Glutamatergic neuron (in vitro differentiated cells): Measurements from ENCODE around the gene WDR45B. TPM values are rescaled to one million over a fixed set of nuclear protein-coding genes. Genes with fewer than 3 reads are reported as not detected.

Experiments used
- DNase-seq: peaks from one replicate; pipeline ENCODE4 v3.0.0; 2022
- H3K27ac Mint-ChIP-seq: one replicate; pipeline ENCODE4 v1.8.0; 2020; ENCODE audit warnings: mild to moderate bottlenecking, mixed read lengths, inconsistent platforms; ENCODE audit not compliant: unreplicated experiment
- H3K27me3 Mint-ChIP-seq: one replicate; pipeline ENCODE4 v1.8.0; 2020; ENCODE audit warnings: mild to moderate bottlenecking, moderate library complexity, mixed read lengths, inconsistent platforms; ENCODE audit not compliant: unreplicated experiment
- H3K36me3 Mint-ChIP-seq: one replicate; pipeline ENCODE4 v1.8.0; 2020; ENCODE audit warnings: mild to moderate bottlenecking, mixed read lengths, inconsistent platforms; ENCODE audit not compliant: unreplicated experiment
- H3K4me1 Mint-ChIP-seq: one replicate; pipeline ENCODE4 v1.8.0; 2020; ENCODE audit warnings: mild to moderate bottlenecking, low read depth, mixed read lengths, inconsistent platforms; ENCODE audit not compliant: unreplicated experiment
- H3K4me3 Mint-ChIP-seq: one replicate; pipeline ENCODE4 v1.8.0; 2020; ENCODE audit warnings: mild to moderate bottlenecking, mixed read lengths, inconsistent platforms; ENCODE audit not compliant: unreplicated experiment
- H3K9me3 Mint-ChIP-seq: one replicate; pipeline ENCODE4 v1.8.0; 2020; ENCODE audit warnings: mild to moderate bottlenecking, moderate library complexity, mixed read lengths, inconsistent platforms; ENCODE audit not compliant: unreplicated experiment
- CTCF ChIP-seq: fragments of 200-600 bp; sonication (generic); IDR thresholded peaks from one replicate; pipeline ENCODE4 v1.5.0; 2021; ENCODE audit not compliant: partially characterized antibody, unreplicated experiment
- total RNA-seq: library from RNA; stranded (reverse); fragmentation: NEBNext Ultra II Directional; extraction: Animal tissue kit (Norgen Biotek cat#: 25700); gene quantifications from one replicate; pipeline ENCODE4 v1.2.1, GENCODE V29; 2021; ENCODE audit not compliant: unreplicated experiment

The WDR45B gene
- total RNA-seq, 1 donor from 2014 or later, result 60.4 TPM

DNA sequence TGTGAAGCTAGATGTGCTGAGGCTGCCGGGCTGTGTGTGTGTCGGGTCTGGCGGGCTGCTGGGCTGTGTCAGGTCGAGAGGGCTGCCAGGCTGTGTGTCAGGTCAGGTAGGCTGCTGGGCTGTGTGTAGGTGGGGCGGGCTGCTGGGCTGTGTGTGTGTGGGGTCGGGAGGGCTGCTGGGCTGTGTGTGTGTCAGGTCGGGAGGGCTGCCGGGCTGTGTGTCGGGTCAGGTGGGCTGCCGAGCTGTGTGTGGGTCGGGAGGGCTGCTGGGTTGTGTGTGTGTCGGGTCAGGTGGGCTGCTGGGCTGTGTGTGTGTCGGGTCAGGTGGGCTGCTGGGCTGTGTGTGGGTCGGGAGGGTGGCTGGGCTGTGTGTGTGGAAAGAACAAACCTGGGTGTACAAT, 8.6 kb downstream of the WDR45B start:
- peaks cover 10% of the 10 kb centered on the region for H3K36me3 Mint-ChIP-seq
- H3K9me3 Mint-ChIP-seq, result peaks cover 2% of the 10 kb centered on the region
- no peak overlapping the region for H3K4me3 Mint-ChIP-seq
- H3K27me3 Mint-ChIP-seq, result peaks cover 2% of the 10 kb centered on the region
- no peaks in the 10 kb centered on the region for H3K4me1 Mint-ChIP-seq
- no peak overlapping the region for H3K27ac Mint-ChIP-seq
- no peak for DNase-seq
- no peak for TF ChIP-seq CTCF

DNA sequence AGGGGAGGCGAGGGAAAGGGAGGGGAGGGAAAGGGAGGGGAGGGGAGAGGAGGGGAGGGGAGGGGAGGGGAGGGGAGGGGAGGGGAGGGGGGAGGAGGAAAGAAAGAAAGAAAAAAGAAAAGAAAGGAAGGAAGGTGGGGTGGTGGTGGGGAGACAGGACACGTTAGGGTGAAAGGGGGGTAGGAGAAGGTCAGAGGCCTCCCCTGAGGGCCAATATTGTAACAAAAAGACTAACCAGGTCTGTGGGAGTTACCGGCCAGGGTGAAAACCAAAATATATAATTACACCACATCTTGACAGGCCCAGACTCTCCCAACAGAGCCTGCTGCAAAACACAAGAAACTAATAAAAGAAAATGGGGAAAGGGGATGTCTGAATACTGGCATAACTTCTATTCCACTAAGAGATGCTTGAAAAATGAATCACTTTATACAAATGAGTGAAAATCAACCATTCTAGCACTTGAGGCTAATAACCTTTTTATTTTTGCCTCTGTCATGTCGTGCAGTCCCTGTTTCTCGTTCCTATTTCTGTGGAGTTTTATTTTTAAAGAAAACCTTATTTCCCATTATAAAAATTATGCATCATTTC, 10.0 kb downstream of the WDR45B start:
- Mint-ChIP-seq H3K9me3 (peaks cover 2% of the 10 kb centered on the region), H3K4me1 (no peaks in the 10 kb centered on the region), H3K27ac (no peak overlapping the region), H3K27me3 (peaks cover 2% of the 10 kb centered on the region), H3K36me3 (peaks cover 10% of the 10 kb centered on the region), H3K4me3 (no peak overlapping the region)
- DNase-seq, result no peak
- TF ChIP-seq CTCF, result no peak

- Mint-ChIP-seq H3K9me3 (peaks cover 2% of the 10 kb centered on the region), H3K27ac (no peak overlapping the region), H3K4me1 (no peaks in the 10 kb centered on the region), H3K4me3 (peak overlapping the region; percentile 23), H3K27me3 (peaks cover 2% of the 10 kb centered on the region), H3K36me3 (peaks cover 10% of the 10 kb centered on the region)
- DNase-seq, result no peak
- TF ChIP-seq CTCF, result no peak
Observed at GRCh38 chr17:82636626-82637598, 11.3 kb downstream of the WDR45B start.

GRCh38 chr17:82633343-82633742, 14.9 kb downstream of the WDR45B start:
- H3K27ac Mint-ChIP-seq, result no peak overlapping the region
- H3K4me1 Mint-ChIP-seq, result peaks cover 7% of the 10 kb centered on the region
- TF ChIP-seq CTCF, result no peak
- DNase-seq, result no peak
- H3K9me3 Mint-ChIP-seq, result peaks cover 4% of the 10 kb centered on the region
- peaks cover 10% of the 10 kb centered on the region for H3K36me3 Mint-ChIP-seq
- peaks cover 8% of the 10 kb centered on the region for H3K27me3 Mint-ChIP-seq
- H3K4me3 Mint-ChIP-seq, result no peak overlapping the region

- peaks cover 7% of the 10 kb centered on the region for H3K4me1 Mint-ChIP-seq
- H3K36me3 Mint-ChIP-seq, result peaks cover 10% of the 10 kb centered on the region
- peaks cover 8% of the 10 kb centered on the region for H3K27me3 Mint-ChIP-seq
- no peak for TF ChIP-seq CTCF
- peaks cover 4% of the 10 kb centered on the region for H3K9me3 Mint-ChIP-seq
- no peak overlapping the region for H3K4me3 Mint-ChIP-seq
- DNase-seq, result no peak
- no peak overlapping the region for H3K27ac Mint-ChIP-seq
Observed at GRCh38 chr17:82632451-82632850, 15.8 kb downstream of the WDR45B start.
